Neuronal stem cell (in vitro differentiated cells): ENCODE measurements around the gene RAPGEF3.
A peak's percentile ranks its signal among the peaks of the same experiment; 100 is the strongest.

Experiments
- DNase-seq: peaks from one replicate; pipeline ENCODE4 v3.0.0-alpha.2; 2013; ENCODE audit warnings: low spot score
- H2AFZ ChIP-seq: one replicate; pipeline ENCODE4 v1.6.1; 2013; ENCODE audit warnings: mild to moderate bottlenecking, low read length, inconsistent platforms
- H2AK5ac ChIP-seq: 2 replicates; pipeline ENCODE4 v1.6.1; 2013; ENCODE audit warnings: low read depth, mild to moderate bottlenecking, inconsistent platforms, low read length, moderate library complexity, mixed read lengths
- H2BK120ac ChIP-seq: 2 replicates; pipeline ENCODE4 v1.6.1; 2013; ENCODE audit warnings: low read depth, mild to moderate bottlenecking, inconsistent platforms, low read length, moderate library complexity, mixed read lengths
- H2BK12ac ChIP-seq: one replicate; pipeline ENCODE4 v1.6.1; 2013; ENCODE audit warnings: low read length, inconsistent platforms
- H2BK15ac ChIP-seq: 2 replicates; pipeline ENCODE4 v1.6.1; 2013; ENCODE audit warnings: mild to moderate bottlenecking, low read length, inconsistent platforms, mixed read lengths
- H2BK5ac ChIP-seq: one replicate; pipeline ENCODE4 v1.6.1; 2013; ENCODE audit warnings: inconsistent platforms, mild to moderate bottlenecking, low read length, moderate library complexity
- H3K14ac ChIP-seq: one replicate; pipeline ENCODE4 v1.6.1; 2013; ENCODE audit warnings: low read length, inconsistent platforms
- H3K18ac ChIP-seq: 2 replicates; pipeline ENCODE4 v1.6.1; 2013; ENCODE audit warnings: low read length, inconsistent platforms
- H3K23ac ChIP-seq: 2 replicates; pipeline ENCODE4 v1.6.1; 2013; ENCODE audit warnings: low read depth, mild to moderate bottlenecking, mixed read lengths, low read length, inconsistent platforms; ENCODE audit not compliant: poor library complexity
- H3K27ac ChIP-seq: replicated peaks from 3 replicates; pipeline ENCODE4 v1.5.1; 2013; ENCODE audit warnings: low read length, inconsistent platforms
- H3K27me3 ChIP-seq, 3 experiments: 2 replicates each; pipeline ENCODE4 v1.6.1; 2013; ENCODE audit warnings: low read length in 3 of 3, mild to moderate bottlenecking in 2 of 3, inconsistent platforms in 1 of 3, low read depth in 1 of 3, mixed read lengths in 1 of 3, moderate library complexity in 1 of 3; ENCODE audit not compliant: control insufficient read depth in 3 of 3, insufficient read depth in 3 of 3
- H3K36me3 ChIP-seq, 2 donors: replicated peaks in 1 of 2; 2 replicates each; pipeline ENCODE4 v1.6.1; 2013; ENCODE audit warnings: low read length in 2 of 2; ENCODE audit not compliant: control insufficient read depth in 2 of 2, insufficient read depth in 2 of 2
- H3K4ac ChIP-seq: 2 replicates; pipeline ENCODE4 v1.6.1; 2013; ENCODE audit warnings: inconsistent platforms, mild to moderate bottlenecking, low read length, moderate library complexity
- H3K4me1 ChIP-seq, 2 donors: 1 replicate in 1 of 2; 2 replicates in 1 of 2; pipeline ENCODE4 v1.6.1; 2013; ENCODE audit warnings: low read length in 2 of 2, low read depth in 1 of 2; ENCODE audit not compliant: control insufficient read depth in 2 of 2, insufficient read depth in 1 of 2
- H3K4me2 ChIP-seq: one replicate; pipeline ENCODE4 v1.6.1; 2013; ENCODE audit warnings: mild to moderate bottlenecking, low read length, inconsistent platforms; ENCODE audit not compliant: insufficient read depth, poor library complexity, severe bottlenecking
- H3K4me3 ChIP-seq, 2 donors: 2 replicates each; pipeline ENCODE4 v1.5.1; 2013; ENCODE audit warnings: low read length in 2 of 2, mild to moderate bottlenecking in 2 of 2, inconsistent platforms in 1 of 2, moderate library complexity in 1 of 2
- H3K79me1 ChIP-seq: one replicate; pipeline ENCODE4 v1.6.1; 2013; ENCODE audit warnings: low read depth, mild to moderate bottlenecking, inconsistent platforms, low read length, moderate library complexity
- H3K9ac ChIP-seq: one replicate; pipeline ENCODE4 v1.6.1; 2013; ENCODE audit warnings: mild to moderate bottlenecking, low read depth, low read length, inconsistent platforms; ENCODE audit not compliant: poor library complexity
- H3K9me3 ChIP-seq, 2 donors: replicated peaks in 1 of 2; 2 replicates each; pipeline versions ENCODE3 to v1.6.1; 2013; ENCODE audit warnings: low read length in 2 of 2, mild to moderate bottlenecking in 2 of 2, inconsistent platforms in 1 of 2, low read depth in 1 of 2, mixed read lengths in 1 of 2, moderate library complexity in 1 of 2; ENCODE audit not compliant: control insufficient read depth in 2 of 2, insufficient read depth in 1 of 2
- H4K8ac ChIP-seq: one replicate; pipeline ENCODE4 v1.6.1; 2013; ENCODE audit warnings: low read depth, mild to moderate bottlenecking, inconsistent platforms, low read length, moderate library complexity
- H4K91ac ChIP-seq: one replicate; pipeline ENCODE4 v1.6.1; 2013; ENCODE audit warnings: low read length, low read depth, mild to moderate bottlenecking, inconsistent platforms; ENCODE audit not compliant: poor library complexity
- WGBS, 2 donors: extraction: QIAGEN DNeasy Blood & Tissue Kit; methylation state at CpG; one replicate each; pipeline ENCODE4 v1.1.7; 2013; ENCODE audit warnings: missing lambda C conversion rate in 2 of 2, mixed read lengths in 1 of 2; ENCODE audit not compliant: insufficient read length in 2 of 2, insufficient replicate concordance in 1 of 2; ENCODE audit errors: extremely low coverage in 2 of 2; 5-methylcytosine and 5-hydroxymethylcytosine counted together

RAPGEF3 gene

DNA sequence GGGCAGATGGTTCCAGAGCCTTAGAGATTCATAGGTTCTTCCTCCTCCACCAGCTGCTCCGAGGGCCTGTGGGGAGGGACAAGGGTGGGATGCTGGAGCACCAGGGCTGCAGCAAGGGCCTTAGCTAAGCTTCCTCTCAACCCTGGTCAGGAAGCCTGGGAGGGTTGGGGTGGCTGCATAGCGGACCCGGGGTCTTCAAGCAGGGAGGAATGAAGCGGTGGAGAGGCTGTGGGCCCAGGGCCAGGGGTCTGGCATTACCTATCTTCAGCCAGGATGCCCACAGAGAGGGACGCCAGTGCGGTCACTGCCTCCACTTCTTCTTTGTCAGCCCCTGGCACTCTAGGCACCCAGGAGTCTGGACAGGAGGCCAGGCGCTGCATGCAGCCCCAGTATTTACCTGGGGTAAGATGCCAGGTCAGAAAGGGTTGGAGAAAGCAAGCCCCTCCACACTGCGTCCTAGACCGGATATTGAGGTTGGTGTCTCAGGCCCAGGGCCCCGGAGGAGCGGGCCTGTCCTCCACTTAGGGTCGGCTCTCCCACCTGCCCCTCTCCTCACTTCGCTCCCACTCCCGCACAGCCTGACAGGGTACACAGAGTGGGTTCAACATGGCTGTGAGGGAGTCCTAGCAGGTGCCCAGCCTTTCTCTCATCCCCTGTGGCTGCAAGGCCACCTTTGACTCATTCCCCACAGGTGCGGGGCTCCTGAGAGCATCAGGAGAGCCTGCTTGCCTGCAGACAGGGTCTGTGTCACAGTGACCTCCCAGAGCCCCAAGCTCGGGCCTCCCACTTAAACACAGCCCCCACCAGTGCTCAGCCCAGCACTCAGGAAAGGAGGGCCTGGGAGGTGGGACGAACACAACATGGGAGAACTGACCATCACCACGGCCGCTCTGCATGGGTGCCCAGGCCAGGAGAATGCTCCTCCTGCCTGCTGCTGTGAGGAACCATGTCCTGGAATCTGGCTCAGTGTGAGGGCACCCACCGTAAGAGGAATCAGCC lies 25.4 kb upstream of the RAPGEF3 start:
- Histone ChIP-seq H3K23ac (peak overlapping the region; percentile 21), H3K4me3 (no peak overlapping the region), H3K4me1 (peaks cover 0 to 3% of the 10 kb centered on the region in 2 donors), H2BK12ac (no peak overlapping the region), H3K27ac (no peak overlapping the region), H4K8ac (no peak overlapping the region), H3K79me1 (no peaks in the 10 kb centered on the region), H3K14ac (no peak overlapping the region), H3K18ac (no peak overlapping the region), H2BK15ac (no peak overlapping the region), H2BK120ac (no peak overlapping the region), H2BK5ac (no peak overlapping the region), H4K91ac (no peak overlapping the region), H3K27me3 (no peaks in the 10 kb centered on the region), H3K9ac (no peak overlapping the region), H2AFZ (no peak overlapping the region), H3K4me2 (no peak overlapping the region), H3K36me3 (peaks cover 52 to 85% of the 10 kb centered on the region in 2 donors), H3K9me3 (no peaks in the 10 kb centered on the region), H3K4ac (no peak overlapping the region), H2AK5ac (no peak overlapping the region)
- WGBS, 2 donors, result no CpG with 5 or more reads among the region's 20 CpGs
- DNase-seq, result no peak

DNA sequence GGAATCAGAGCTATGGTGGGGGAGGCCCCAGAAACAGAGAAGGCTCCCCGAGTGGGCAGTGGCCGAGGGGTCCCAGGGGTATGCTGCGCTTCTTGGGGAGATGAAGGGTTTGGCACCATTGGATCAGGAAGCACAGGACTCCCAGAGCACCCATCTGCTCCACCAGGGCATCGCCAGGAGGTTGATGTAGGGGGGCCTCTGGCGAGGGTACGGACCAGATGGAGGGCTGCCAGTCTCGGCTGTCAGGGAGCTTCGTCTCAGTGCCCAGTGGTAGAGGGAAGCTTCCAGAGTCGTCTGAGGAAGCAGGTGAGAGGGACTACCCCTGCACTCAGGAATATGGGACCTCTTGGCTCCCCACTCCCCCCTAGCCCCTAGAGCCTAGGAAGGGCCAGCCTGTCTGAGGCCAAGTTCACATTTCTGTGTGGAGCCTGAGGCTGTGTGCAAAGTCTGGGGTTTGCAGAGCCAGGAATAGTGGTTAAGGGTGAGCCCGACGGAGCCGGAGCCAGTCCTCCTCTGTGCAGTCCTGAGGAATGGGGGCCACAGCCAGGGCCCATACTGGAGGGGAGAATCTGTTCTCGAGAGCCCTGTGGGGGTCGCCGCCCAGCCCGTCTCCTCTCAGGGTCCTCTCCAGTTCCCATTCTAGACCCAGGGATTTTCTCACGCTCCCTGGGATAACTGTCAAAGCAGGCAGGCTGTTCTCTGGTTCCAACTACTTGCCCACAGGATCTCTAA lies 24.5 kb upstream of the RAPGEF3 start:
- no peak overlapping the region for H2AFZ ChIP-seq
- no peak overlapping the region for H3K4me2 ChIP-seq
- no peak overlapping the region for H2BK15ac ChIP-seq
- H3K9ac ChIP-seq, result no peak overlapping the region
- H3K18ac ChIP-seq, result no peak overlapping the region
- DNase-seq, result no peak
- H2AK5ac ChIP-seq, result no peak overlapping the region
- H3K14ac ChIP-seq, result no peak overlapping the region
- no peaks in the 10 kb centered on the region for H3K9me3 ChIP-seq
- no peak overlapping the region for H2BK12ac ChIP-seq
- H3K23ac ChIP-seq, result peak overlapping the region; percentile 14
- no peak overlapping the region for H4K8ac ChIP-seq
- H3K27me3 ChIP-seq, result no peaks in the 10 kb centered on the region
- no peak overlapping the region for H4K91ac ChIP-seq
- no peak overlapping the region for H3K4me3 ChIP-seq
- peaks cover 1 to 7% of the 10 kb centered on the region in 2 donors for H3K4me1 ChIP-seq
- H3K27ac ChIP-seq, result no peak overlapping the region
- H3K4ac ChIP-seq, result no peak overlapping the region
- WGBS, 2 donors, result no CpG with 5 or more reads among the region's 17 CpGs
- H2BK120ac ChIP-seq, result no peak overlapping the region
- peaks cover 45 to 75% of the 10 kb centered on the region in 2 donors for H3K36me3 ChIP-seq
- H2BK5ac ChIP-seq, result no peak overlapping the region
- no peaks in the 10 kb centered on the region for H3K79me1 ChIP-seq

- Histone ChIP-seq H2BK12ac (no peak overlapping the region), H2BK5ac (no peak overlapping the region), H3K79me1 (no peaks in the 10 kb centered on the region), H3K36me3 (peaks cover 37 to 67% of the 10 kb centered on the region in 2 donors), H3K9me3 (no peaks in the 10 kb centered on the region), H4K8ac (no peak overlapping the region), H3K14ac (no peak overlapping the region), H3K18ac (no peak overlapping the region), H3K23ac (no peak overlapping the region), H3K4ac (no peak overlapping the region), H2BK120ac (no peak overlapping the region), H3K4me2 (no peak overlapping the region), H3K27me3 (no peaks in the 10 kb centered on the region), H2BK15ac (no peak overlapping the region), H4K91ac (no peak overlapping the region), H2AK5ac (no peak overlapping the region), H3K9ac (no peak overlapping the region), H2AFZ (no peak overlapping the region), H3K27ac (no peak overlapping the region), H3K4me3 (no peak overlapping the region), H3K4me1 (peaks cover 2 to 7% of the 10 kb centered on the region in 2 donors)
- no CpG with 5 or more reads among the region's 8 CpGs for WGBS, 2 donors
- DNase-seq, result no peak
Measured at GRCh38 chr12:47782372-47782770, 23.7 kb upstream of the RAPGEF3 start.
